SK-N-SH treated with all-trans-retinoic acid at 6 μM for 48 hours (cell line): ENCODE data around the gene SMARCAL1.

Experiments
- ATAC-seq: fragments of 200-7000 bp; cut with Tn5 transposase; 3 replicates; pipeline ENCODE4 v1.9.1; 2020; ENCODE audit warnings: mild to moderate bottlenecking, moderate library complexity
- ARNTL ChIP-seq: fragments of 450-650 bp; formaldehyde crosslinking; IDR thresholded peaks from 2 replicates; pipeline ENCODE4 v1.5.0; 2020; ENCODE audit warnings: low read depth, mild to moderate bottlenecking, moderate library complexity, borderline replicate concordance
- CREB5 ChIP-seq: fragments of 250-450 bp; sonication (Bioruptor Pico); IDR thresholded peaks from 2 replicates; pipeline ENCODE4 v1.5.1; 2020; ENCODE audit warnings: low read depth, mild to moderate bottlenecking, moderate library complexity
- CSDC2 ChIP-seq: fragments of 250-450 bp; sonication (Bioruptor Pico); IDR thresholded peaks from 2 replicates; pipeline ENCODE4 v1.5.0; 2020; ENCODE audit warnings: mild to moderate bottlenecking, moderate library complexity
- CSRNP3 ChIP-seq: fragments of 250-450 bp; sonication (Bioruptor Pico); IDR thresholded peaks from 2 replicates; pipeline ENCODE4 v1.5.1; 2021; ENCODE audit warnings: mild to moderate bottlenecking, moderate library complexity
- ESRRG ChIP-seq: fragments of 250-450 bp; sonication (Bioruptor Pico); IDR thresholded peaks from 2 replicates; pipeline ENCODE4 v1.6.1; 2021; ENCODE audit warnings: mild to moderate bottlenecking
- GLIS3 ChIP-seq: fragments of 250-450 bp; sonication (Bioruptor Pico); IDR thresholded peaks from 2 replicates; pipeline ENCODE4 v1.5.0; 2020; ENCODE audit warnings: mild to moderate bottlenecking, moderate library complexity
- ISL1 ChIP-seq: fragments of 250-450 bp; sonication (Bioruptor Pico); IDR thresholded peaks from 2 replicates; pipeline ENCODE4 v2.1.2; 2022; ENCODE audit warnings: mild to moderate bottlenecking, moderate library complexity
- OSR1 ChIP-seq: fragments of 250-450 bp; sonication (Bioruptor Pico); IDR thresholded peaks from 2 replicates; pipeline ENCODE4 v1.8.0; 2022; ENCODE audit warnings: moderate library complexity, mild to moderate bottlenecking, inconsistent platforms
- PATZ1 ChIP-seq: fragments of 250-450 bp; sonication (Bioruptor Pico); IDR thresholded peaks from 2 replicates; pipeline ENCODE4 v1.8.0; 2020; ENCODE audit warnings: mild to moderate bottlenecking, moderate library complexity, borderline replicate concordance
- PPARA ChIP-seq: fragments of 250-450 bp; sonication (Bioruptor Pico); IDR thresholded peaks from 2 replicates; pipeline ENCODE4 v1.5.0; 2020; ENCODE audit warnings: mild to moderate bottlenecking, borderline replicate concordance
- RARB ChIP-seq: fragments of 250-450 bp; sonication (Bioruptor Pico); IDR thresholded peaks from 2 replicates; pipeline ENCODE4 v1.8.0; 2021; ENCODE audit warnings: mild to moderate bottlenecking, moderate library complexity
- SNAI2 ChIP-seq: fragments of 250-450 bp; sonication (Bioruptor Pico); IDR thresholded peaks from 2 replicates; pipeline ENCODE4 v1.5.0; 2020; ENCODE audit warnings: mild to moderate bottlenecking, moderate library complexity
- TOX ChIP-seq: fragments of 250-450 bp; sonication (Bioruptor Pico); IDR thresholded peaks from 2 replicates; pipeline ENCODE4 v1.8.0; 2021; ENCODE audit warnings: mild to moderate bottlenecking, moderate library complexity, borderline replicate concordance
- TSHZ2 ChIP-seq: fragments of 250-450 bp; sonication (Bioruptor Pico); IDR thresholded peaks from 2 replicates; pipeline ENCODE4 v1.5.0; 2020; ENCODE audit warnings: mild to moderate bottlenecking, moderate library complexity
- ZC3H10 ChIP-seq: fragments of 250-450 bp; sonication (Bioruptor Pico); IDR thresholded peaks from 2 replicates; pipeline ENCODE4 v1.5.1; 2021; ENCODE audit warnings: mild to moderate bottlenecking, moderate library complexity
- ZFP3 ChIP-seq: fragments of 250-450 bp; sonication (Bioruptor Pico); IDR thresholded peaks from 2 replicates; pipeline ENCODE4 v1.5.0; 2020; ENCODE audit warnings: mild to moderate bottlenecking, moderate library complexity
- ZNF70 ChIP-seq: fragments of 450-650 bp; formaldehyde crosslinking; IDR thresholded peaks from 2 replicates; pipeline ENCODE4 v1.5.0; 2020; ENCODE audit warnings: mild to moderate bottlenecking, moderate library complexity
- ZNF8 ChIP-seq: fragments of 450-650 bp; formaldehyde crosslinking; IDR thresholded peaks from 2 replicates; pipeline ENCODE4 v1.5.0; 2020; ENCODE audit warnings: mild to moderate bottlenecking, moderate library complexity

The SMARCAL1 gene

GRCh38 chr2:216370961-216371712 is 41.1 kb upstream of the SMARCAL1 start:
- TF ChIP-seq CREB5 (CRISPR knock-in tag), result no peak
- TF ChIP-seq ZC3H10 (CRISPR knock-in tag), result no peak
- TF ChIP-seq TSHZ2 (CRISPR knock-in tag), result no peak
- TF ChIP-seq GLIS3 (CRISPR knock-in tag), result no peak
- TF ChIP-seq TOX (CRISPR knock-in tag), result no peak
- TF ChIP-seq ARNTL, result no peak
- TF ChIP-seq RARB (CRISPR knock-in tag), result no peak
- TF ChIP-seq OSR1 (CRISPR knock-in tag), result no peak
- no peak for TF ChIP-seq CSDC2 (CRISPR knock-in tag)
- ATAC-seq, result peak; percentile 5; the same call in 2 of the 3 replicates

- ATAC-seq, result peak; percentile 71
Observed at GRCh38 chr2:216371721-216372702, 40.3 kb upstream of the SMARCAL1 start, which contains the start of gene MARCHF4. Gene MARCHF4, minus strand, starts transcription at chr2:216372483. Its CDS starts 2,223 bp downstream, at chr2:216370260.

GRCh38 chr2:216372761-216373291 is 39.5 kb upstream of the SMARCAL1 start:
- peak; percentile 30 for ATAC-seq
- TF ChIP-seq CSRNP3 (CRISPR knock-in tag) (no peak), RARB (CRISPR knock-in tag) (no peak), PPARA (CRISPR knock-in tag) (no peak), TOX (CRISPR knock-in tag) (no peak), PATZ1 (no peak), SNAI2 (CRISPR knock-in tag) (no peak), ISL1 (CRISPR knock-in tag) (no peak), ZNF70 (no peak), ZNF8 (CRISPR knock-in tag) (no peak), ESRRG (CRISPR knock-in tag) (no peak)

More at GRCh38 chr2:216371721-216372702, 40.3 kb upstream of the SMARCAL1 start, which contains the start of gene MARCHF4:
- 0 out of 2 replicates have a peak, but pooled peaks have one; percentile 29 for TF ChIP-seq OSR1 (CRISPR knock-in tag)
- TF ChIP-seq ZFP3 (CRISPR knock-in tag), result peak; percentile 86
- TF ChIP-seq ISL1 (CRISPR knock-in tag), result 0 out of 2 replicates have a peak, but pooled peaks have one; percentile 15
- peak; percentile 83; the same call in 1 of the 2 replicates for TF ChIP-seq TSHZ2 (CRISPR knock-in tag)
- TF ChIP-seq ZNF8 (CRISPR knock-in tag), result no peak
- TF ChIP-seq CSDC2 (CRISPR knock-in tag), result peak; percentile 92; the same call in 1 of the 2 replicates
- no peak for TF ChIP-seq PPARA (CRISPR knock-in tag)
- peak; percentile 77 for TF ChIP-seq ZNF70
